HEK293 (cell line): Measurements from ENCODE around the gene ISG15.

Experiments used
- KLF9 ChIP-seq: fragments of 450-650 bp; formaldehyde crosslinking; IDR thresholded peaks from 2 replicates; pipeline ENCODE4 v1.5.1; 2016; ENCODE audit warnings: missing biosample characterization, missing genetic modification characterization, low read depth
- ZEB2 ChIP-seq: fragments of 450-650 bp; formaldehyde crosslinking; IDR thresholded peaks from 2 replicates; pipeline ENCODE4 v1.5.1; 2016; ENCODE audit warnings: missing biosample characterization, missing genetic modification characterization
- ZNF132 ChIP-seq: fragments of 450-650 bp; formaldehyde crosslinking; IDR thresholded peaks from 2 replicates; pipeline ENCODE4 v1.5.1; 2017; ENCODE audit warnings: missing biosample characterization, missing genetic modification characterization, borderline replicate concordance
- ZNF140 ChIP-seq: fragments of 450-650 bp; formaldehyde crosslinking; IDR thresholded peaks from 2 replicates; pipeline ENCODE4 v1.5.1; 2016; ENCODE audit warnings: missing biosample characterization, missing genetic modification characterization
- ZNF202 ChIP-seq: fragments of 450-650 bp; formaldehyde crosslinking; IDR thresholded peaks from 2 replicates; pipeline ENCODE4 v1.5.1; 2016; ENCODE audit warnings: missing biosample characterization, missing genetic modification characterization, borderline replicate concordance
- ZNF335 ChIP-seq: fragments of 450-650 bp; formaldehyde crosslinking; conservative IDR thresholded peaks from 2 replicates; pipeline ENCODE4 v1.5.1; 2016; ENCODE audit warnings: missing biosample characterization, missing genetic modification characterization
- ZNF366 ChIP-seq: fragments of 450-650 bp; formaldehyde crosslinking; conservative IDR thresholded peaks from 2 replicates; pipeline ENCODE4 v1.5.1; 2016; ENCODE audit warnings: missing biosample characterization, missing genetic modification characterization
- ZNF544 ChIP-seq: fragments of 450-650 bp; formaldehyde crosslinking; IDR thresholded peaks from 2 replicates; pipeline ENCODE4 v1.5.0; 2017; ENCODE audit warnings: missing biosample characterization, missing genetic modification characterization
- ZNF600 ChIP-seq: fragments of 450-650 bp; formaldehyde crosslinking; IDR thresholded peaks from 2 replicates; pipeline ENCODE4 v1.5.1; 2016; ENCODE audit warnings: missing biosample characterization, missing genetic modification characterization
- ZNF621 ChIP-seq: fragments of 450-650 bp; formaldehyde crosslinking; IDR thresholded peaks from 2 replicates; pipeline ENCODE4 v1.5.1; 2017; ENCODE audit warnings: missing biosample characterization, missing genetic modification characterization
- ZNF777 ChIP-seq: fragments of 450-650 bp; formaldehyde crosslinking; IDR thresholded peaks from 2 replicates; pipeline ENCODE4 v1.5.1; 2017; ENCODE audit warnings: missing biosample characterization, missing genetic modification characterization, borderline replicate concordance
- ZSCAN16 ChIP-seq: fragments of 450-650 bp; formaldehyde crosslinking; IDR thresholded peaks from 2 replicates; pipeline ENCODE4 v1.5.1; 2016; ENCODE audit warnings: missing biosample characterization, missing genetic modification characterization
- TF ChIP-seq, protein P1 (sequence below): fragments of 450-650 bp; formaldehyde crosslinking; conservative IDR thresholded peaks from 2 replicates; pipeline ENCODE4 v1.5.1; 2016; ENCODE audit warnings: low read depth, missing biosample characterization, missing genetic modification characterization
- TF ChIP-seq, protein P2 (sequence below): fragments of 450-650 bp; formaldehyde crosslinking; IDR thresholded peaks from 2 replicates; pipeline ENCODE4 v1.5.1; 2017; ENCODE audit warnings: missing biosample characterization, missing genetic modification characterization
- TF ChIP-seq, protein P3 (sequence below): sonication (generic); formaldehyde crosslinking; IDR thresholded peaks from 2 replicates; pipeline ENCODE4 v1.8.1; 2022; ENCODE audit warnings: mild to moderate bottlenecking, moderate library complexity, missing genetic modification reagents
- TF ChIP-seq, protein P4 (sequence below): fragments of 450-650 bp; formaldehyde crosslinking; IDR thresholded peaks from 2 replicates; pipeline ENCODE4 v1.5.1; 2016; ENCODE audit warnings: missing biosample characterization, missing genetic modification characterization
- TF ChIP-seq, protein P5 (sequence below): fragments of 450-650 bp; formaldehyde crosslinking; IDR thresholded peaks from 2 replicates; pipeline ENCODE4 v1.5.1; 2016; ENCODE audit warnings: missing biosample characterization, missing genetic modification characterization

ISG15 gene

DNA sequence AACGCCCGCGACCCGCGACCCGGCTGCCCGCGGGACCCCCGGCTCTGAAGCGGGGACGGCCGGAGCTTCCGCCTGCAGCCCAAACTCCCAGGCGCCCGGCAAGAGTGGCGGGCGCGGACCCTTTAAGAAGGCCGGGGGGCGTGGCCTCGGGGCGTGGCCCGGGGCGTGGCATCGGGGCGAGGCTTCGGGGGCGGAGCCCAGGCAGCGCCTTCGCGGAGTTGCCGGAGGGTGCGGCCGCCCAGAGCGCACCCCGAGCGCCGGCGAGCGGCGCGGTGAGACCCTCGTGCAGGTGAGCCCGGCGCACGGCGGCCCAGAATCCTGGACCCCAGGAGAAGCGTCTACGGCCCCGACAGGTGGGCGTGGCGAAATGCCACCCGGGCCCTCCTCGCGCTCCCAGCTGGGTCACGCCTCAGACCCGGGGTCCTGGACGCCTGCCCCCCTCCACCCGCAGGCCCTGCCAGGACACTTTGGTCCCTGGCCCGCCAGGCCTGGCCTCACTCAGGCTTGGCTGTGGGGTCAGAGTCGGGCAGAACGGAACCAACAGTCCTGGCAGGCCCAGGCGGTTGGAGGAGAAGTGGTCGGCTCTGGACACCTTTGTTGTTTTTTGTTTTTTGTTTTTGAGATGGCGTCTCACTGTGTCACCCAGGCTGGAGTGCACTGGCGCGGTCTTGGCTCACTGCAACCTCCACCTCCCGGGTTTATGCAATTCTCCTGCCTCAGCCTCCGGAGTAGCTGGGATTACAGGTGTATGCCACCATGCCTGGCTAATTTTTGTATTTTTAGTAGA, 46.4 kb downstream of the ISG15 start (continued):
- TF ChIP-seq, protein P1, sequence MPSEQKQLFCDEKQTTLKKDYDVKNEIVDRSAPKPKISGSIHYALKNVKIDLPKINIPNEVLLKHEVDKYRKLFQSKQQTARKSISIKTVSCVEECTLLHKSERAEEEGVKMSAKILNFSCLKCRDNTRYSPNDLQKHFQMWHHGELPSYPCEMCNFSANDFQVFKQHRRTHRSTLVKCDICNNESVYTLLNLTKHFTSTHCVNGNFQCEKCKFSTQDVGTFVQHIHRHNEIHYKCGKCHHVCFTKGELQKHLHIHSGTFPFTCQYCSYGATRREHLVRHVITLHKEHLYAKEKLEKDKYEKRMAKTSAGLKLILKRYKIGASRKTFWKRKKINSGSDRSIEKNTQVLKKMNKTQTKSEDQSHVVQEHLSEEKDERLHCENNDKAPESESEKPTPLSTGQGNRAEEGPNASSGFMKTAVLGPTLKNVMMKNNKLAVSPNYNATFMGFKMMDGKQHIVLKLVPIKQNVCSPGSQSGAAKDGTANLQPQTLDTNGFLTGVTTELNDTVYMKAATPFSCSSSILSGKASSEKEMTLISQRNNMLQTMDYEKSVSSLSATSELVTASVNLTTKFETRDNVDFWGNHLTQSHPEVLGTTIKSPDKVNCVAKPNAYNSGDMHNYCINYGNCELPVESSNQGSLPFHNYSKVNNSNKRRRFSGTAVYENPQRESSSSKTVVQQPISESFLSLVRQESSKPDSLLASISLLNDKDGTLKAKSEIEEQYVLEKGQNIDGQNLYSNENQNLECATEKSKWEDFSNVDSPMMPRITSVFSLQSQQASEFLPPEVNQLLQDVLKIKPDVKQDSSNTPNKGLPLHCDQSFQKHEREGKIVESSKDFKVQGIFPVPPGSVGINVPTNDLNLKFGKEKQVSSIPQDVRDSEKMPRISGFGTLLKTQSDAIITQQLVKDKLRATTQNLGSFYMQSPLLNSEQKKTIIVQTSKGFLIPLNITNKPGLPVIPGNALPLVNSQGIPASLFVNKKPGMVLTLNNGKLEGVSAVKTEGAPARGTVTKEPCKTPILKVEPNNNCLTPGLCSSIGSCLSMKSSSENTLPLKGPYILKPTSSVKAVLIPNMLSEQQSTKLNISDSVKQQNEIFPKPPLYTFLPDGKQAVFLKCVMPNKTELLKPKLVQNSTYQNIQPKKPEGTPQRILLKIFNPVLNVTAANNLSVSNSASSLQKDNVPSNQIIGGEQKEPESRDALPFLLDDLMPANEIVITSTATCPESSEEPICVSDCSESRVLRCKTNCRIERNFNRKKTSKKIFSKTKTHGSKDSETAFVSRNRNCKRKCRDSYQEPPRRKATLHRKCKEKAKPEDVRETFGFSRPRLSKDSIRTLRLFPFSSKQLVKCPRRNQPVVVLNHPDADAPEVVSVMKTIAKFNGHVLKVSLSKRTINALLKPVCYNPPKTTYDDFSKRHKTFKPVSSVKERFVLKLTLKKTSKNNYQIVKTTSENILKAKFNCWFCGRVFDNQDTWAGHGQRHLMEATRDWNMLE = no peak
- TF ChIP-seq ZNF202 (tag by site-specific recombination) = no peak
- TF ChIP-seq, protein P2, sequence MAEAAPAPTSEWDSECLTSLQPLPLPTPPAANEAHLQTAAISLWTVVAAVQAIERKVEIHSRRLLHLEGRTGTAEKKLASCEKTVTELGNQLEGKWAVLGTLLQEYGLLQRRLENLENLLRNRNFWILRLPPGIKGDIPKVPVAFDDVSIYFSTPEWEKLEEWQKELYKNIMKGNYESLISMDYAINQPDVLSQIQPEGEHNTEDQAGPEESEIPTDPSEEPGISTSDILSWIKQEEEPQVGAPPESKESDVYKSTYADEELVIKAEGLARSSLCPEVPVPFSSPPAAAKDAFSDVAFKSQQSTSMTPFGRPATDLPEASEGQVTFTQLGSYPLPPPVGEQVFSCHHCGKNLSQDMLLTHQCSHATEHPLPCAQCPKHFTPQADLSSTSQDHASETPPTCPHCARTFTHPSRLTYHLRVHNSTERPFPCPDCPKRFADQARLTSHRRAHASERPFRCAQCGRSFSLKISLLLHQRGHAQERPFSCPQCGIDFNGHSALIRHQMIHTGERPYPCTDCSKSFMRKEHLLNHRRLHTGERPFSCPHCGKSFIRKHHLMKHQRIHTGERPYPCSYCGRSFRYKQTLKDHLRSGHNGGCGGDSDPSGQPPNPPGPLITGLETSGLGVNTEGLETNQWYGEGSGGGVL = no peak
- TF ChIP-seq, protein P3, sequence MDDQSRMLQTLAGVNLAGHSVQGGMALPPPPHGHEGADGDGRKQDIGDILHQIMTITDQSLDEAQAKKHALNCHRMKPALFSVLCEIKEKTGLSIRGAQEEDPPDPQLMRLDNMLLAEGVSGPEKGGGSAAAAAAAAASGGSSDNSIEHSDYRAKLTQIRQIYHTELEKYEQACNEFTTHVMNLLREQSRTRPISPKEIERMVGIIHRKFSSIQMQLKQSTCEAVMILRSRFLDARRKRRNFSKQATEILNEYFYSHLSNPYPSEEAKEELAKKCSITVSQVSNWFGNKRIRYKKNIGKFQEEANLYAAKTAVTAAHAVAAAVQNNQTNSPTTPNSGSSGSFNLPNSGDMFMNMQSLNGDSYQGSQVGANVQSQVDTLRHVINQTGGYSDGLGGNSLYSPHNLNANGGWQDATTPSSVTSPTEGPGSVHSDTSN (CRISPR knock-in tag) = 0 out of 2 replicates have a peak, but pooled peaks have one; percentile 12
- TF ChIP-seq ZNF335 = peak; percentile 69
- no peak for TF ChIP-seq ZSCAN16
- no peak for TF ChIP-seq ZNF621 (tag by site-specific recombination)
- TF ChIP-seq ZNF366 (tag by site-specific recombination) = no peak
- TF ChIP-seq, protein P4, sequence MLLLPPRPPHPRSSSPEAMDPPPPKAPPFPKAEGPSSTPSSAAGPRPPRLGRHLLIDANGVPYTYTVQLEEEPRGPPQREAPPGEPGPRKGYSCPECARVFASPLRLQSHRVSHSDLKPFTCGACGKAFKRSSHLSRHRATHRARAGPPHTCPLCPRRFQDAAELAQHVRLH (tag by site-specific recombination) = no peak
- peak; percentile 71 for TF ChIP-seq ZNF600 (tag by site-specific recombination)
- peak; percentile 73; the same call in 1 of the 2 replicates for TF ChIP-seq ZNF777 (tag by site-specific recombination)
- TF ChIP-seq KLF9 = peak; percentile 93
- TF ChIP-seq ZNF132 (tag by site-specific recombination) = no peak
- TF ChIP-seq ZNF544 (tag by site-specific recombination) = no peak
- TF ChIP-seq ZEB2 (tag by site-specific recombination) = peak; percentile 10; the same call in 1 of the 2 replicates
- TF ChIP-seq ZNF140 (tag by site-specific recombination) = no peak
- TF ChIP-seq, protein P5, sequence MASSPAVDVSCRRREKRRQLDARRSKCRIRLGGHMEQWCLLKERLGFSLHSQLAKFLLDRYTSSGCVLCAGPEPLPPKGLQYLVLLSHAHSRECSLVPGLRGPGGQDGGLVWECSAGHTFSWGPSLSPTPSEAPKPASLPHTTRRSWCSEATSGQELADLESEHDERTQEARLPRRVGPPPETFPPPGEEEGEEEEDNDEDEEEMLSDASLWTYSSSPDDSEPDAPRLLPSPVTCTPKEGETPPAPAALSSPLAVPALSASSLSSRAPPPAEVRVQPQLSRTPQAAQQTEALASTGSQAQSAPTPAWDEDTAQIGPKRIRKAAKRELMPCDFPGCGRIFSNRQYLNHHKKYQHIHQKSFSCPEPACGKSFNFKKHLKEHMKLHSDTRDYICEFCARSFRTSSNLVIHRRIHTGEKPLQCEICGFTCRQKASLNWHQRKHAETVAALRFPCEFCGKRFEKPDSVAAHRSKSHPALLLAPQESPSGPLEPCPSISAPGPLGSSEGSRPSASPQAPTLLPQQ (tag by site-specific recombination) = 0 out of 2 replicates have a peak, but pooled peaks have one; percentile 4
